Stimulated activated CD8-positive, alpha-beta memory T cell treated with anti-CD3 and anti-CD28 coated beads, Interleukin-4, amount 100 ng/mL, for 1 hour (primary cell): Measurements from ENCODE around the gene PCNX3.

Experiments used
- DNase-seq, 2 donors: peaks; one replicate each; pipeline ENCODE4 v3.0.0-alpha.2; 2020; ENCODE audit warnings: low read depth in 2 of 2, low spot score in 1 of 2

PCNX3 gene

GRCh38 chr11:65615229-65615949 is at the start of gene PCNX3:
TSS of gene PCNX3 (plus strand) at chr11:65615776. CDS start at chr11:65616312, 536 bp downstream.
- peak; percentile 99 to 100 for DNase-seq

GRCh38 chr11:65569164-65569972 is 46.2 kb upstream of the PCNX3 start:
- no peak for DNase-seq

GRCh38 chr11:65569973-65570918 is 45.3 kb upstream of the PCNX3 start, which contains the start of gene ZNRD2:
TSS of gene ZNRD2 (plus strand) at chr11:65570477. CDS start at chr11:65570492, 15 bp downstream.
- DNase-seq = peak; percentile 94 to 96

GRCh38 chr11:65571420-65571819 is 44.2 kb upstream of the PCNX3 start:
- no peak for DNase-seq

GRCh38 chr11:65571940-65572339 is 43.6 kb upstream of the PCNX3 start:
- DNase-seq = no peak

GRCh38 chr11:65572356-65573051 is 43.1 kb upstream of the PCNX3 start, which contains the start of gene FAM89B:
TSS of gene FAM89B (plus strand) at chr11:65572538. CDS start at chr11:65572670, 132 bp downstream.
- DNase-seq = peak in 1 of 2 donors; percentile 81

- no peak for DNase-seq
Observed at GRCh38 chr11:65573391-65574079, 42.0 kb upstream of the PCNX3 start.

GRCh38 chr11:65574109-65574810 is 41.3 kb upstream of the PCNX3 start:
- peak in 1 of 2 donors; percentile 73 for DNase-seq

GRCh38 chr11:65574811-65575567 is 40.6 kb upstream of the PCNX3 start:
- no peak for DNase-seq

- DNase-seq = peak in 1 of 2 donors; percentile 55
Observed at GRCh38 chr11:65575568-65576231, 39.9 kb upstream of the PCNX3 start, which contains the start of gene EHBP1L1. TSS of gene EHBP1L1 (plus strand) at chr11:65576053. CDS start at chr11:65576303, 250 bp downstream.

- DNase-seq = no peak
Observed at GRCh38 chr11:65576232-65576866, 39.2 kb upstream of the PCNX3 start.

GRCh38 chr11:65576867-65577755 is 38.5 kb upstream of the PCNX3 start:
- no peak for DNase-seq

- DNase-seq = no peak
Observed at GRCh38 chr11:65577756-65578109, 37.8 kb upstream of the PCNX3 start.

GRCh38 chr11:65578134-65578533 is 37.4 kb upstream of the PCNX3 start:
- no peak for DNase-seq

GRCh38 chr11:65578667-65579066 is 36.9 kb upstream of the PCNX3 start:
- DNase-seq = no peak

GRCh38 chr11:65579291-65579690 is 36.3 kb upstream of the PCNX3 start:
- DNase-seq = no peak
